DLD1 (cell line): Measurements from ENCODE around the gene GPBP1.
"Not testable (repeated sequence)": the region's sequence is repeated elsewhere in the genome, so short reads cannot be mapped to it uniquely, and the experiment has no call there.

Experiments
- in situ Hi-C: cut with HindIII; loops from 2 replicates; pipeline ENCODE4 v1.10.0; 2017; ENCODE audit warnings: low sequenced_read_pairs

Gene GPBP1

GRCh38 chr5:57173319-57174127, at the start of gene GPBP1:
GPBP1 (plus strand) TSS chr5:57174059; CDS start chr5:57214131, 40,072 bp downstream.
- in situ Hi-C loops, result no loop called here

DNA sequence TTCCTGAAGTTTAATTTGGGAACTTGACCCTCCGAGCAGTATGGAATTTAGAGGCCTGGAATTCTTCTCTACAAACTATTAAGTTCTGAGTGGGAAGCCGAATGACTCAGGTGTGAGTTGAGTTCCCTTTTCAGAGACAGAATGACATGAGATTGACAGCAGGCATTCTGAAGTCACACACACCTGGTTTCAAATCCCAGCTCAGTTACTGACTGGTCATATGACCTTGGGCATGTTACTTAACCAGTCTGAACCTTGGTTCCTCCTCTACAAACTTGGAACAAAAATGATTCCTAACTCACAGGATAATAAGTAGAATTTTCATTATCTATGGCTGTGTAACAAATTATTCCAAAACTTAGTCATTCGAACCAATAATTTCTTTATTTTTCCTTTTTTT, 45.5 kb upstream of the GPBP1 start:
- in situ Hi-C loops, result no loop called here

DNA sequence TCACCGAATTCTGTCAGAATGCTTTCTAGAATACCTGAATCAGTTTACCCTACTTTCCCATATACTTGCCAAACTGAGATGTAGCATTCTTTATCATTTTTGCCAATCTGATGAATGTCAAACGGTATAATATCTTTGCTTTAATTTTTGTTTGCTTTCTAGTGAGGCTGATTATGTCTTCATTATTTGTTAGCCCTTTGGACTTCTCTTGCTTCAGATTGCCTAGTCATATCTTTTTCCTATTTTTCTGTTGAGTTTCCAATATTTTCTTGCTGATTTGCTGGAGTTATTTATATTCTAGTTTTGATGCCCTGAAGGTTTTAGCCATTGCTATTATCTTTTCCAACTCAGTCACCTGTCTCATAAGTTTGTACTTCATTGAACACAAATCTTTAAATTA, 40.3 kb upstream of the GPBP1 start:
- in situ Hi-C loops, result no loop called here

DNA sequence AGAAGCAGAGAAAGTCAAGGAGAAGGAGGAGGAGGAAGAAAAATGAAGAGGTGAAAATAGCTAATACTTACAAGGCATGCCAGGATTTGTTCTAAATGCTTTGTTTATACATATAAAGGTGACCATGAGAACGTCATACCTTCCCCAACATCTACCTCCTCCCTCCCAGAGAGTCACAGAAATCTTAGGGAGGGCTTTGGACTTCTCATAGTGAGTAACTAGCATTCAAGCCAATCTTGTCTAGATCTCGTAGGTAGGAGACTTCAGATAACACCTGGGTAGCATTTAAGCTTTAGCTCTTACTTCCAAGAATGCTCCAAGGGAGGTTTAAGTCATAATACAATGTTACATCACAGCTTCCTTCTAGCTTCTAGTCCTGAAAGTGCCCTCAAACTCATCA, 36.5 kb upstream of the GPBP1 start:
- in situ Hi-C loops, result no loop called here

- in situ Hi-C loops, result no loop called here
Observed at GRCh38 chr5:57152316-57152715, 21.5 kb upstream of the GPBP1 start.

DNA sequence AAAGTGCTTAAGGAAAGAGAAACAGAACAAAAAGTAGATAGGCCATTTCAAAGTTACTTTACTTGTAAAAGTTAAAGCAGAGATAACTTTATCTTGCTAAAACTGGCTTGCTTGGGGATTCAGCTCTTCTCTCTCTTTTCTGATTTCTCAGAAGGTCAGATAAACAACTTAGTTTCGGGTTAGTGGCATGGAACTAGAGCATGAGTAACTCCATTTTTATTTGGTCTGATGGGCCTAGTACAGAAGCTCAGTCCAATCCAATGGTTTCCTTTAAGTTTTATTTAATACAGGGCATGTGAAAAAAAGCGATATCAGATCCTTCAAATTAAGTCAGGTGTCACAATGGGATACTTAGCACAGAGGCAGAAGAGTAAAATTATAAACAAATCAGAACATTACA, 18.8 kb upstream of the GPBP1 start:
- in situ Hi-C loops, result no loop called here

DNA sequence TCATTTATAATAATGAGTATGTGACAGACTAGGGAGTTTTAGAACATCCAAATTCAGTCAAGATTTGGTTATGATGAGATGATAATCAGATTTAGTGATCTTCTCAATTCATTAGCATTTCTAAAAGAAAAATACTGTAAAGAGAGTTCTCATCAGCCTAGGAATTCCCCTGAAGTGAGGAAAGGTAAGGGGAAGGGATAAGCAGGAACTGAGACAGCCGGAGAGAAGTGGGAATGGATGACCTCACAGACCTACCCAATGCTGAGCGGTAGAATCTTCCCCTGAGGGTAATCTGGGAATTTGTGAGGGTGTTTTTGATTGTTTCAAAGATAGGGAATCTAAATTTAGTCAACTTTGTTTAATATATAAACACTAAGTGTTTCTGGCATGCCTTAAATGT, 16.7 kb upstream of the GPBP1 start:
- in situ Hi-C loops, result no loop called here

- in situ Hi-C loops, result no loop called here
Observed at GRCh38 chr5:57157666-57158065, 16.2 kb upstream of the GPBP1 start.

DNA sequence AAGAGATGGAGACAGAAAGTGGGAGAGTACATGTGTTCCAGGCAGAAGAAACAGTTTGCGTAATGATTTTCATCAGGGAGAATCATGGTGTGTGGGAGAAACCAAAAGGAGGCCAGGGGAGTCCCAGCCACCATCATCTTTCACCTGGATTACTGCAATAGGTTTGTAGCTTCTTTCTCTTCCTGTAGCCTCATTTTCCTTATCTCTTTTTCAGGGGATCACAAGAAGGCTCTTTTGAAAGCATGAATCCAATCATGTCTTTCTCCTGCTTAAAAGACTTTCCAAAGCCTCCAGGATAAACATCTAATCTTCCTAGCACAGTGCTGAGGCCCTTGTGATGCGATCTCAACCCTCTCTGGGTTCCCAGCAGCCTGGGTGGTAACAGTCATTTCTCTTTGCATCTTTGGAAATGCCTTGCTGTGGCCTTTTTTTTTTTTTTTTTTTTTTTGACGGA, 10.3 kb upstream of the GPBP1 start:
- in situ Hi-C loops, result no loop called here

- in situ Hi-C loops, result no loop called here
Observed at GRCh38 chr5:57164124-57164523, 9.7 kb upstream of the GPBP1 start.

- in situ Hi-C loops, result not testable (repeated sequence)
Observed at GRCh38 chr5:57165171-57165570, 8.7 kb upstream of the GPBP1 start.

GRCh38 chr5:57166276-57166675, 7.6 kb upstream of the GPBP1 start:
- in situ Hi-C loops, result no loop called here

- in situ Hi-C loops, result no loop called here
Observed at GRCh38 chr5:57167201-57167600, 6.7 kb upstream of the GPBP1 start.

DNA sequence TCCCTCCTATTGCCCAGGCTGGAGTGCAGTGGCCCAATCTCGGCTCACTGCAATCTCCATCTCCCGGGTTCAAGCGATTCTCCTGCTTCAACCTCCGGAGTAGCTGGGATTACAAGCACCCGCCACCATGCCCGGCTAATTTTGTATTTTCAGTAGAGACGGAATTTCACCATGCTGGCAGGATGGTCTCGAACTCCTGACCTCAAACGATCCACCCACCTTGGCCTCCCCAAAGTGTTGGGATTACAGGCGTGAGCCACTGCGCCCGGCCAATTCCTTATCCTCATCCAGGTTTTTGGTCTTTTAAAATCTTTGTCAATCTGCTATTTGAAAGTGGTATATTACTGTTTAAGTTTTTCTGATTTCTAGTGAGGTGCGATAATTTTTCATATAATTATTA, 3.7 kb upstream of the GPBP1 start:
- in situ Hi-C loops, result not testable (repeated sequence)

DNA sequence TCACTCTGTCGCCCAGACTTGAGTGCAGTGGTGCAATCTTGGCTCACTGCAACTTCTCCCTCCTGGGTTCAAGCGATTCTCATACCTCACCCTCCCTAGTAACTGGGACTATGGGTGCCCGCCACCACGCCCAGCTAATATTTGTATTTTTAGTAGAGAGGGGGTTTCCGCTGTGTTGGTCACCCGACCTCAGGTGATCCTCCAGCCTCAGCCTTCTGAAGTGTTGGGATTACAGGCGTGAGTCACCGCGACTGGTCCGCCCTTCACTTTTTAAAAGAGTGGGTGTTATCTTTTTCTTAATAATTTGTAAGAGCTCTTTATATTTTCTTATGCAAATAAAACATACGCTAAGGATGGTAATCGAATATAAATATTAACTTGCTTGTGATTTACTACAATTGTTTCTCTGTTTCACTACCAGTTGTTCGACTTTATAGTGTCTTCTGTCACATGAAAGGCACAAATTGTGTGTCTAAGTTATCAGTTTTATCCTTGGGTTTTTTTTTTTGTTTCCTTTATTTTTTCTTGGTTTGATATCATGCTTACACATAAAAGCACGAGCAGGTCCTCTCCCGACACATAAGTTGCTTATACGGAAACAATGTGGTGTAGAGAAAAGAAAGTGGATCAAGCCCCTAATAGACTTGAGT, 1.9 kb upstream of the GPBP1 start:
- in situ Hi-C loops, result no loop called here

- in situ Hi-C loops, result no loop called here
Observed at GRCh38 chr5:57172466-57173318, 1.2 kb upstream of the GPBP1 start.

DNA sequence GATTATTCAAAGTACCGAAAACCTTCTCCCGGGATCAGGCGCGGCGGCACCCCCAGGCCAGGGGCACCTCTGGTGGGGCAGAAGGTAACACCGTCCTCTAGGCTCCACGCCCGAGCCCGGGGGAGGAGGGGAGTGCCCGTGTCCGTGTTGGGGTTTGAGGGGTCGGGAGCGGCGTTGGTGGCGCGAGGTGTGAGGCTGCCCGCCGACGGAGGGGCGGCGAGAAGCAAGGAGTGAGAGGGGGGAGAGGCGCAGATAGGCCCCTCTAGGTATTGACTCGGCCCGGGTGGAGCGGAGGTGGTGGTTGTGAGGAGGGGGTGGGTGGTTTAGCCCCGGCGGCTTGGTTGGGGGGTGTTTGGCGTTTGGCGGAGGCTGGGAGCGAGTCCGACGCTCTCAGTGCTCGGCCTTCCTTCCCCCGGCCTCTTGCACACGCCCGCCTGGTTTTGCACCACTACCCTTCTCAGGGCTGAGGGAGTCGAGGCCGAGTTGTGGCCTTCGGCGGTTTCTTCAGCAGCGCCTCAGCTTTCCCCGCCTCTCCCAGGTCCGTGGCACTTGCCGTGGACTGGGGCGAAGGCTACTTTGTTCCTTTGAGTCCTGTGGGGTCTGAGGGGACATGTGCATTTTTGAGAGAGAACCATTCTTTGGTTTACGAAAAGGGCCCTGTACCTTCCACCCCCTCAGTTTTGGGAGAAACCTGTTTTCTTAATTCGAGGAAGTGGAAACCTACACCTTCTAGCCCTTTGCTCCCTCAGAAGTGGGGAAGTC, 450 bp downstream of the GPBP1 start:
- in situ Hi-C loops, result no loop called here

GRCh38 chr5:57174890-57175510, 1.1 kb downstream of the GPBP1 start:
- in situ Hi-C loops, result no loop called here

DNA sequence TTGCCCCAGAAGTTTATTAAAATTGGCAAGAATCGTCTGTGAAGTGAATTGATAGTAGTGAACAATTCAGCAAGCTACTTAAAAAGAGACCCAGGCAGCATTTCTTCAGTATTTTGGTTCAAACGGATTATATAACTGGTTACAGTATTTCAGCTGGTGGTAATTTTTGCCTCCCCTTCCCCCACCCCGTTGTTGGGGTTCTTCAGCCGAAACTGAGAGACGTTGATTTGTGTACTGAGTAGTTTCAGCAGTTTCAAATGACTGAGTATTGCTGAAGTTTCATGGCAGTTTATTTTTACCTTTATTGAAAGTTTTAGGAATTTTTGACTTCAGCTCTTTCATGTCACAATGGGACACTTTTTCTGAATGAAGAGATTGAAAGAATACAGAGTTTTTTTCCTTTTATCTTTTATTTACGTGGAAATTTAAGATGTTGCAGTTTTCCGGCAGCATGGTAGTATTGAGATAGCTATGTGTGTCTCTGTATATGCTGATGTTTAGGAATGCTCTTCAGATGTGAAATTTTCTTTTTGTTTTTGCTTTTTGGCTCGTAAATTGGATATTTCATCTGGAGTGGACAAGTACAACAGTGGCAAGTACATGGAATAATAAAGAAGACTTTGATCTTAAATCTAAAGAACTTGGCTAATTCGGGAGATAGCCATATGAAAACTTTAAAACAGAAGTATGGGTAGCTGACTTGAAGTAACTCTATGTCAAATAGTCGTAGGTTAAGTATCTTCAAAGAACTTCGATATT, 1.9 kb downstream of the GPBP1 start:
- in situ Hi-C loops, result no loop called here
